GM12891 (cell line): ENCODE results near the gene RAB19.
"Not testable (repeated sequence)": the region's sequence is repeated elsewhere in the genome, so short reads cannot be mapped to it uniquely, and the experiment has no call there.

ENCODE experiments used
- PAX5 ChIP-seq: IDR thresholded peaks from 2 replicates; pipeline ENCODE4 v1.6.1; 2011; ENCODE audit warnings: low read length, moderate library complexity, mild to moderate bottlenecking; ENCODE audit not compliant: insufficient read depth, severe bottlenecking
- POLR2A ChIP-seq: IDR thresholded peaks from 2 replicates; pipeline ENCODE4 v1.6.1; 2011; ENCODE audit warnings: low read depth, low read length, control low read depth
- POLR2AphosphoS5 ChIP-seq: IDR thresholded peaks from 2 replicates; pipeline ENCODE4 v1.6.1; 2011; ENCODE audit warnings: low read depth, low read length, control low read depth
- TAF1 ChIP-seq: IDR thresholded peaks from 2 replicates; pipeline ENCODE4 v1.6.1; 2011; ENCODE audit warnings: low read depth, low read length, control low read depth

DNA sequence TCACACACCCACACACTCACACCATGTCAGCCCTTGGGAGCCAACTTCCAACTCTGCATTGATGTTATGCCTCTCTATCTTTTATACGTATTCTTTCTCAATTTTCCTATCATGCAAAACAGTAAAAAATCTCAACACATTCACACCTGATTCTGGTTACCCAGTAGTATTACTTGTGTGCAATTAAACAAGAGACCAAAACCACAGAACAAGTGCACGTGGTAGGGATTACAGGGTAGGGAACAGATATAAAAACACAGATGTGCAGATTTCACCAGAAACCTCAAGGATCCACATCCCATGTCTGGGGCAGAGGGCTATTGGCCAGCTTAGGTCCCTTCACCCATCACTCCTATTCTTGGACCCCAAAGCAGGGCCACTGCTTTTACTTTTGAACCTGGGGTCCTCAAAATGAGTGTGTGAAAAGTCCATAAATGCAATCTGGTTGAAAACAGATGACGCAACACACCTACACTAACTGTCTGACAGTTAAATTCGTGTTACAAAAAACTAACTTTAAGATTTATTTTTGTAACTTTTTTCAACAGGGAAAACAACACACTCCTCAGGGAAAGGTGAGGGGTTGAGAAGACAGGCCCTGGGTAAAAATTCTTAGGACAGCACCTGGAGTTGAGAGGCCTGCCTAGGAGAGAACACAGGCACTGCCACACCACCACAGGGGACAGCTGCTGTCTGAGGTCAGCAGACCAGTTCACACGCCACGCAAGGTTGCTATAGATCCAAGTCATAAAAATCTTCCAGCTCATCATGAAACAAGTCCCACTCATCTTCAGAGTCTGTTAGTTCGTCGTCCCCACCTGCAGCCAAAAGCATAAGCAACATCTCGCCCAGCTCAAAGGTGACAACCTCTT, 50.2 kb downstream of the RAB19 start:
- TF ChIP-seq POLR2AphosphoS5, TAF1, PAX5, POLR2A: not testable (repeated sequence)
